Ovary (tissue), 9 donors: ENCODE measurements around the gene IGFBP4. TPM values are rescaled to one million over a fixed set of nuclear protein-coding genes. Genes with fewer than 3 reads are reported as not detected.

Experiments
- DNase-seq, 5 donors: peaks; one replicate each; pipeline ENCODE4 v3.0.0-alpha.2; 2019 to 2020
- H3K27ac ChIP-seq, 2 donors: fragments of 200-600 bp; one replicate each; pipeline versions ENCODE4 v1.5.1 to v1.8.0; 2019 to 2022
- H3K27me3 ChIP-seq: fragments of 200-600 bp; one replicate; pipeline ENCODE4 v1.8.0; 2022
- H3K36me3 ChIP-seq: fragments of 200-600 bp; sonication (generic); one replicate; pipeline ENCODE4 v1.5.1; 2019
- H3K4me1 ChIP-seq: one replicate; pipeline ENCODE4 v1.8.1; 2013; ENCODE audit warnings: mild to moderate bottlenecking, moderate library complexity; ENCODE audit not compliant: insufficient read depth
- H3K4me3 ChIP-seq: fragments of 200-600 bp; sonication (generic); one replicate; pipeline ENCODE4 v1.5.1; 2017
- H3K9me3 ChIP-seq, 2 donors: fragments of 200-600 bp in 1 of 2; sonication (generic) in 1 of 2; one replicate each; pipeline versions ENCODE4 v1.5.1 to v1.8.1; 2013 to 2019; ENCODE audit warnings: mild to moderate bottlenecking in 1 of 2, moderate library complexity in 1 of 2
- EP300 ChIP-seq: sonication (generic); formaldehyde crosslinking; IDR thresholded peaks from one replicate; pipeline ENCODE4 v1.6.1; 2017; ENCODE audit warnings: antibody characterized with exemption
- POLR2A ChIP-seq: fragments of 450-650 bp; IDR thresholded peaks from one replicate; pipeline ENCODE4 v1.6.1; 2017; ENCODE audit warnings: antibody characterized with exemption, mild to moderate bottlenecking, moderate library complexity
- WGBS, 3 donors: extraction: QIAGEN DNeasy Blood & Tissue Kit in 1 of 3; methylation state at CpG; one replicate each; pipeline versions ENCODE4 v1.1.5 to v1.1.7; 2013 to 2017; 5-methylcytosine and 5-hydroxymethylcytosine counted together
- intact Hi-C, 4 donors: fragments of 100-400 bp; cut with DNase I; formaldehyde crosslinking; loops; one replicate each; pipeline versions ENCODE4 v1.11.0 to v1.15.1; 2022 to 2023
- polyA plus RNA-seq, 2 donors: library from polyadenylated mRNA; stranded (reverse); fragments of 200-250 nt in 1 of 2; fragments of 350-450 nt in 1 of 2; fragmentation: Illumina TruSeq in 1 of 2; extraction: RNeasy Lipid Tissue Mini Kit (QIAGEN cat#74804) in 1 of 2; gene quantifications; one replicate each; pipeline ENCODE4 v1.2.3, GENCODE V29; 2013 to 2014
- total RNA-seq, 7 donors: library from RNA; depleted of rRNA in 2 of 7; stranded (reverse); fragments of >200 nt in 2 of 7; fragmentation: NEBNext Ultra II Directional in 3 of 7; extraction: Animal tissue kit (Norgen Biotek cat#: 25700) in 3 of 7; gene quantifications; one replicate each; pipeline versions ENCODE4 v1.1.0 to v1.2.4, GENCODE V29; 2016 to 2023
- TF ChIP-seq, protein P1 (sequence below), 3 donors: fragments of 450-650 bp in 2 of 3; fragments of 200-600 bp in 1 of 3; IDR thresholded peaks; one replicate each; pipeline versions ENCODE4 v1.5.1 to v1.8.0; 2016 to 2022; ENCODE audit warnings: antibody characterized with exemption in 3 of 3, mild to moderate bottlenecking in 1 of 3
- donor health status: DM: no; HTN: no; CAD: no; lungs with moderate emphysema.
- donor health status: DM: no; HTN: no; CAD: no.
- donor health status: Bipolar disorder and iron deficiency.
- donor health status: DM: yes; HTN: yes; CAD: no.
- donor health status: DM: no; HTN: no; CAD: no.
- donor health status: DM: yes; HTN: yes; CAD: no.

The IGFBP4 gene
- total and polyA plus RNA-seq, 9 donors: 457 to 3,447 (median 1,281) TPM

DNA sequence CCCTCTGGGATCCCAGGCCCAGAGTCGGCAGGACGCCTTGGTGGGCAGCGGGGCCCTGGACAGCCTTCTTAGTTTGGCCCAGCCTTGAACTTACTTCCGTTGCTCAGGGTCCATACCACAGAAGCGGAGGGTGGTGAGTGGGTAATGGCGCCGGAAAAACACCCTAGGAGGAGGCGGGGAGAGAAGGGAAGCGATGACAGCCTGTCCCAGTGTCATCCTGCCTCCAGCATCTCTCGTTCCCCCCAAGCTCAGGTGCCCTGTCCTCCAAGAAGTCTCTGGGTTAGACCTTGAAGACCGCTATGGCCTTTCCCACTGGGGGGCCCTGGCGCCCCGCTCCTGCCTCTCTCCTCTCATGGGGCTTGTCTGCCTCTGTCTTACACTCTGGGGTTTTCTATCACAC lies 35.2 kb downstream of the IGFBP4 start:
- peak in 1 of 5 donors; percentile 21 for DNase-seq
- TF ChIP-seq, protein P1, sequence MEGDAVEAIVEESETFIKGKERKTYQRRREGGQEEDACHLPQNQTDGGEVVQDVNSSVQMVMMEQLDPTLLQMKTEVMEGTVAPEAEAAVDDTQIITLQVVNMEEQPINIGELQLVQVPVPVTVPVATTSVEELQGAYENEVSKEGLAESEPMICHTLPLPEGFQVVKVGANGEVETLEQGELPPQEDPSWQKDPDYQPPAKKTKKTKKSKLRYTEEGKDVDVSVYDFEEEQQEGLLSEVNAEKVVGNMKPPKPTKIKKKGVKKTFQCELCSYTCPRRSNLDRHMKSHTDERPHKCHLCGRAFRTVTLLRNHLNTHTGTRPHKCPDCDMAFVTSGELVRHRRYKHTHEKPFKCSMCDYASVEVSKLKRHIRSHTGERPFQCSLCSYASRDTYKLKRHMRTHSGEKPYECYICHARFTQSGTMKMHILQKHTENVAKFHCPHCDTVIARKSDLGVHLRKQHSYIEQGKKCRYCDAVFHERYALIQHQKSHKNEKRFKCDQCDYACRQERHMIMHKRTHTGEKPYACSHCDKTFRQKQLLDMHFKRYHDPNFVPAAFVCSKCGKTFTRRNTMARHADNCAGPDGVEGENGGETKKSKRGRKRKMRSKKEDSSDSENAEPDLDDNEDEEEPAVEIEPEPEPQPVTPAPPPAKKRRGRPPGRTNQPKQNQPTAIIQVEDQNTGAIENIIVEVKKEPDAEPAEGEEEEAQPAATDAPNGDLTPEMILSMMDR (IDR thresholded peaks at IDR 0.05): no peak
- TF ChIP-seq POLR2A: no peak
- TF ChIP-seq EP300: no peak
- Histone ChIP-seq H3K4me3 (no peak overlapping the region), H3K9me3 (no peaks in the 10 kb centered on the region), H3K27me3 (no peaks in the 10 kb centered on the region), H3K4me1 (peaks cover 22% of the 10 kb centered on the region), H3K27ac (no peak overlapping the region), H3K36me3 (no peaks in the 10 kb centered on the region)
- 85 to 95% (median 94%) methylated on average over 13 of the region's 13 CpGs for WGBS, 3 donors
- intact Hi-C loops: loop anchor here in 2 of 4 donors (5.0 kb wide), 2 partner anchors 36 to 54 kb away; partner anchors contain the start of gene IGFBP4 (in 1 of the 2)

DNA sequence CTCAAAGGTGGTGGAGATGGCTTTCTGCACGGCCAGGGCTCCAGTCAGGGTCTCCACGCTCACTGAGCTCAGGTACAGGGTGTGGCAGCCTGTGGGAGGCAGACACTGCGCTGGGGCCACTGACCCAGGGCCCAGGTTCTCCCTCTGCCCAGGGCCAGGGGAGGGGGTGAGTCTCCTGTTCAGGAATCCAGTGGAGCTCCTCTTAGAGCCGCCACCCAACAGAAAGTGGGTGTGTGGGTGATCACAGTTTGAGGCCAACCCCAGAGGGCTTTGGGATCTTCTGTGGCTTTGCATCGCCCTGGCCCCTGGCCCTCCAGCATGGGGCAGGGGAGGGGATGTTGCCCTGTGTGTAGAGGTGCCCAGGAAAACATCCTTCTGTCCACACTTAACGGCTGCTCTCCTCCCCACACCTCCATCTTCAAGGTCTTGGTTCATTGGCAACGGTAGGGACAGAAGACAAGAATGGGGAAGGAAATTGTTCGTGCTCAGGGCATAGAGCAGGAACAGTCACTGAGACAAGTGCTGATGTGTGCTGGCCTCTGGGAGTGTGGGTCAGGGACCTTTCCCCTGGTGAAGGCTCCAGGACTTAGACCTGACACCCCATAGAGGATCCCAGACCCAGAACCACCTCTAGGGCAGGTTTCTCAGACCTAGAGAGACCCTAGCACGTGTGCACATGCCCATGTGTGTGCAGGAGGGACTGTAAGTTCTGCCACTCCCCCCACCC lies 36.7 kb downstream of the IGFBP4 start:
- H3K27ac ChIP-seq: no peak overlapping the region
- no peak overlapping the region for H3K4me3 ChIP-seq
- intact Hi-C loops: loop anchor here in 3 of 4 donors (2.0 to 10.0 kb wide), 4 partner anchors 38 to 55 kb away; partner anchors contain the start of gene IGFBP4 (in 1 of the 3)
- H3K36me3 ChIP-seq: no peaks in the 10 kb centered on the region
- TF ChIP-seq, protein P1 (IDR thresholded peaks at IDR 0.05): no peak
- no peak for TF ChIP-seq POLR2A
- no peak for TF ChIP-seq EP300
- peaks cover 14% of the 10 kb centered on the region for H3K4me1 ChIP-seq
- H3K27me3 ChIP-seq: no peaks in the 10 kb centered on the region
- no peaks in the 10 kb centered on the region for H3K9me3 ChIP-seq
- WGBS, 3 donors: 88 to 92% (median 90%) methylated on average over 9 of the region's 9 CpGs
- DNase-seq: no peak

DNA sequence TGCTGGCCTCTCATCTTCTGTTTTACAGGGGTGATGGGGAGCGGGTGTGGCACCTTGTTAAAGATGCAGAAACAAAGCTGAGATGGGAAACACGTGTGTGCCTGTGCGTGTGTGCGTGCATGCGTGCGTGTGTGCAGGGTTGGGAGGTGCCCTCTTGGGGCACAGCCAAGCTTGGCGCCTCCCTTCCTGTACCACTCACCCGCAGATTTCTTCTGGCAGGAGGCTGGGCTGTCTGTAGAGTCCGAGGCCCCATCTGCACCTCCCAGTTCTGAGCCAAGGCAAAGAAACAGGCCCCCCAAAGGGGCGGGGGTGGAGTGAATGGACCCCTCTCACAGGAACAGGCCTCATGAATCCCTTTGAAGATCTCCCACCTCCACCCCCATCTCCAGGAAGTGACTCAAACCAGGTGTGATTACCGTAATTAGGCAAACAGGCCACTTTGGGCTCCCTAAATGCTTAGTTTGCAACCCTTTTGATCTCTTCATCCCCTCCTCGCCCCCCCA lies 37.3 kb downstream of the IGFBP4 start:
- H3K4me1 ChIP-seq: peaks cover 8% of the 10 kb centered on the region

DNA sequence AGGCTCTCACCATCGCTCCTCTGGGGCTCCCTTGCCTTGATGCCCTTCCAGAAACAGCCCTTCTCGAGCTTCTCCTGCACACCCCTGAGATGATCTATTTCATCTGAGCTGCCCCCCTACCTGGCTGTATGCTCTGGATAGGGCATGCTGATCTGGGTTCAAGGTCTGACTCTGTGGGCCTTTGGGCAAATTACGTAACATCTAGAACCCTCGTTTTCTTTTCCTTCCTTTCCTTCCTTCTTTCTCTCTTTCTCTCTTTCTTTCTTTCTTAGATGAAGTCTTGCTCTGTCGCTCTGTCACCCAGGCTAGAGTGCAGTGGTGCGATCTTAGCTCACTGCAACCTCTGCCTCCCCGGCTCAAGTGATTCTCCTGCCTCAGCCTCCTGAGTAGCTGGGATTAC lies 37.9 kb downstream of the IGFBP4 start:
- intact Hi-C loops: loop anchor here in 2 of 4 donors (2.0 to 10.0 kb wide), 2 partner anchors 40 to 54 kb away; no protein-coding TSS in a partner anchor
- no peaks in the 10 kb centered on the region for H3K36me3 ChIP-seq
- 87 to 92% (median 88%) methylated on average over 7 of the region's 7 CpGs for WGBS, 3 donors
- no peak overlapping the region for H3K4me3 ChIP-seq
- TF ChIP-seq, protein P1 (IDR thresholded peaks at IDR 0.05): no peak
- no peak for TF ChIP-seq POLR2A
- TF ChIP-seq EP300: no peak
- H3K27ac ChIP-seq: no peak overlapping the region
- H3K27me3 ChIP-seq: no peaks in the 10 kb centered on the region
- H3K4me1 ChIP-seq: peaks cover 9% of the 10 kb centered on the region
- no peaks in the 10 kb centered on the region for H3K9me3 ChIP-seq
- DNase-seq: no peak

More for the DNA sequence above, 37.3 kb downstream of the IGFBP4 start:
- H3K4me3 ChIP-seq: no peak overlapping the region
- no peaks in the 10 kb centered on the region for H3K9me3 ChIP-seq
- no peak overlapping the region for H3K27ac ChIP-seq
- 71 to 74% (median 71%) methylated on average over 12 of the region's 12 CpGs for WGBS, 3 donors
- no peaks in the 10 kb centered on the region for H3K36me3 ChIP-seq
- no peaks in the 10 kb centered on the region for H3K27me3 ChIP-seq
- intact Hi-C loops: loop anchor here in 2 of 4 donors (2.0 to 10.0 kb wide), 2 partner anchors 40 to 54 kb away; no protein-coding TSS in a partner anchor
- peak in 1 of 5 donors; percentile 36 for DNase-seq
- TF ChIP-seq EP300 (no peak), POLR2A (no peak)
- TF ChIP-seq, protein P1 (IDR thresholded peaks at IDR 0.05): no peak
